Common myeloid progenitor, CD34-positive (primary cell): ENCODE data around the gene USP9Y.
A peak's percentile ranks its signal among the peaks of the same experiment; 100 is the strongest.

Source experiments
- CTCF ChIA-PET: fragments of 350-600 bp; sonication (Branson Sonifier 250); formaldehyde crosslinking; loops from one replicate; lab custom pipeline; 2021; ENCODE audit warnings: antibody characterized with exemption; lab: Charles Lee
- POLR2A ChIA-PET: fragments of 350-600 bp; sonication (Branson Sonifier 250); formaldehyde crosslinking; loops from one replicate; lab custom pipeline; 2021; ENCODE audit warnings: antibody characterized with exemption; lab: Charles Lee
- DNase-seq, 3 donors: peaks; one replicate each; pipeline versions ENCODE4 v3.0.0 to v3.0.0-alpha.2; 2013
- H3K27ac ChIP-seq, 2 experiments: 1 replicate in 1 of 2; 2 replicates in 1 of 2; pipeline ENCODE4 v1.7.0; 2013; ENCODE audit warnings: inconsistent platforms in 2 of 2, low read length in 2 of 2, mild to moderate bottlenecking in 2 of 2, low read depth in 1 of 2, moderate library complexity in 1 of 2; ENCODE audit not compliant: severe bottlenecking in 2 of 2, insufficient read depth in 1 of 2, poor library complexity in 1 of 2
- H3K27me3 ChIP-seq, 5 experiments: replicated peaks in 2 of 5; 1 replicate in 3 of 5; 2 replicates in 2 of 5; pipeline versions ENCODE4 v1.6.1 to v1.7.0; 2013; ENCODE audit warnings: low read length in 4 of 5, mild to moderate bottlenecking in 2 of 5, moderate library complexity in 2 of 5, inconsistent platforms in 1 of 5; ENCODE audit not compliant: insufficient read depth in 5 of 5, control insufficient read depth in 4 of 5
- H3K36me3 ChIP-seq, 4 experiments: 1 replicate in 2 of 4; 2 replicates in 2 of 4; pipeline versions ENCODE4 v1.6.1 to v1.7.0; 2013; ENCODE audit warnings: low read length in 3 of 4, control low read depth in 1 of 4, mild to moderate bottlenecking in 1 of 4; ENCODE audit not compliant: control insufficient read depth in 4 of 4, insufficient read depth in 4 of 4
- H3K4me1 ChIP-seq, 4 experiments: 1 replicate in 3 of 4; 2 replicates in 1 of 4; pipeline versions ENCODE4 v1.6.1 to v1.7.1; 2013; ENCODE audit warnings: low read length in 3 of 4, mild to moderate bottlenecking in 3 of 4, control low read depth in 1 of 4, inconsistent platforms in 1 of 4, moderate library complexity in 1 of 4; ENCODE audit not compliant: control insufficient read depth in 4 of 4, insufficient read depth in 4 of 4; ENCODE audit errors: control extremely low read depth in 1 of 4
- H3K4me3 ChIP-seq, 7 experiments: 1 replicate in 4 of 7; 2 replicates in 3 of 7; pipeline versions ENCODE4 v1.5.1 to v1.7.0; 2013; ENCODE audit warnings: mild to moderate bottlenecking in 7 of 7, low read length in 6 of 7, moderate library complexity in 6 of 7, inconsistent platforms in 2 of 7, low read depth in 2 of 7, control low read depth in 1 of 7; ENCODE audit not compliant: insufficient read depth in 4 of 7, control insufficient read depth in 1 of 7; ENCODE audit errors: extremely low read depth in 1 of 7
- H3K9me3 ChIP-seq, 5 experiments: 1 replicate in 4 of 5; 2 replicates in 1 of 5; pipeline versions ENCODE4 v1.6.1 to v1.7.1; 2013; ENCODE audit warnings: low read length in 4 of 5, mild to moderate bottlenecking in 2 of 5, inconsistent platforms in 1 of 5, low read depth in 1 of 5, moderate library complexity in 1 of 5; ENCODE audit not compliant: control insufficient read depth in 4 of 5, insufficient read depth in 2 of 5; ENCODE audit errors: control extremely low read depth in 1 of 5
- WGBS: methylation state at CpG from one replicate; pipeline ENCODE4 v1.1.5; 2013; ENCODE audit not compliant: insufficient coverage; 5-methylcytosine and 5-hydroxymethylcytosine counted together

The USP9Y gene

DNA sequence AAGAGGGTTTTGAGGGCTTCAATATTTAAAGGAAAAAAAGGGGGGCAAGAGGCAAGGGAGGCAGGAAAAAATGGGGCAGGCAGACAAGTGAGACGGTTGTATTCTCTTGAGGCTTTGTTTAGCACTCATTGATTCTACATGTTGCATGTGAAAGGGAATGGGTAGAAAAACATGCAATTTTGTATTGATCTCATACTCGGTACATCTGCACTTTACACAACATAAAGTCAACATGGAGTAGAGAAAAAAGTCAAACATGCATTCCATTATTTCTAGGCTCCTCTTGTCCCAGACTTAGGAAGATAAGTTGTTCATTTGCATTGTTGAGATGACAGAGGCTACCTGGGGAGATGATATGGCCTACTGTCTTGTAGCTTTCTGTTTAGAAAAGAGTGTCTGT, 166.9 kb downstream of the USP9Y start:
- no peak overlapping the region for H3K4me3 ChIP-seq
- ChIA-PET CTCF (no interaction called here), POLR2A (no interaction called here)
- no peak overlapping the region for H3K27ac ChIP-seq
- no peak for DNase-seq
- no peaks in the 10 kb centered on the region for H3K9me3 ChIP-seq
- WGBS, result no CpG with 5 or more reads among the region's 2 CpGs
- no peaks in the 10 kb centered on the region for H3K27me3 ChIP-seq
- no peaks in the 10 kb centered on the region for H3K4me1 ChIP-seq
- no peaks in the 10 kb centered on the region for H3K36me3 ChIP-seq

DNA sequence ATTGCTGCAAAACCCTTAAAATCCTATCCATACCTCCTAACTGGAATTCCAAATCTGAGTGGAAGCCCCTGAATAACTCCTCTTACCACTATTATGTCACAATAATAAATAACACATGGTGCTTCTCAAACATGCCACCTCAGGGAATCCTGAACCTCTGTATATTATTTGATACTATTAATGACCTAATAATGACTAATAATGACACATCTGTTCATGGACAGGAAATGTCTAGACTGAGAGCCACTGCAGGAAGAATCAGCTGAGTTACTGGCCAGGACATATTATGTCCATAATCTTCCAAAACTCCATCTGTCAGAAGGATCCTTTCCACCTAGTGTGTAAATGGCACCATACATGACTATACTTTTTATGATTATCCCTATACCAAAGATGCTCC, 195.9 kb downstream of the USP9Y start:
- ChIA-PET CTCF (no interaction called here), POLR2A (no interaction called here)
- Histone ChIP-seq H3K36me3 (no peaks in the 10 kb centered on the region), H3K4me1 (no peaks in the 10 kb centered on the region), H3K9me3 (peaks cover 0 to 1% (median 0%) of the 10 kb centered on the region in 5 experiments), H3K27me3 (no peaks in the 10 kb centered on the region), H3K4me3 (no peak overlapping the region), H3K27ac (no peak overlapping the region)
- DNase-seq, result no peak

DNA sequence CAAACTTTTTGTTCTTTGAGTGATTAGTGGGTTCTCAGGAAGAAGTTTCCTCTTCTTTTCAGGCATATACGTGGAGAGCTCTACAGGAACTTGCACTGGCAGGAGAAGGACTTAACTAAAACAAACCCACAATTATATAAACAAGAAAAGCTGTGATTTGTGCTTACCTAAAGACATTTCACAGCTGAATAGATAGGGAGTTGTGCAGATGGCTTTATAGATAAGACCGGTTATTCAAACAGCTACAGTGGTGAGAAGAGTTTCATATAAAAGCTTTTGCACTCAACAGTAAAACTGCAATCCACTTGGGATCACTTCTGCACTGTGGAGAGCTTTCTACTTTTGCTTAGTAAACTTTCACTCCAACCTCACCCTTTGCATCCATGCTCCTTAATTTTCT, 197.6 kb downstream of the USP9Y start:
- Histone ChIP-seq H3K36me3 (no peaks in the 10 kb centered on the region), H3K9me3 (no peaks in the 10 kb centered on the region), H3K4me3 (no peak overlapping the region), H3K27me3 (no peaks in the 10 kb centered on the region), H3K4me1 (no peaks in the 10 kb centered on the region), H3K27ac (no peak overlapping the region)
- ChIA-PET CTCF (no interaction called here), POLR2A (no interaction called here)
- no CpG with 5 or more reads among the region's 2 CpGs for WGBS
- DNase-seq, result no peak

DNA sequence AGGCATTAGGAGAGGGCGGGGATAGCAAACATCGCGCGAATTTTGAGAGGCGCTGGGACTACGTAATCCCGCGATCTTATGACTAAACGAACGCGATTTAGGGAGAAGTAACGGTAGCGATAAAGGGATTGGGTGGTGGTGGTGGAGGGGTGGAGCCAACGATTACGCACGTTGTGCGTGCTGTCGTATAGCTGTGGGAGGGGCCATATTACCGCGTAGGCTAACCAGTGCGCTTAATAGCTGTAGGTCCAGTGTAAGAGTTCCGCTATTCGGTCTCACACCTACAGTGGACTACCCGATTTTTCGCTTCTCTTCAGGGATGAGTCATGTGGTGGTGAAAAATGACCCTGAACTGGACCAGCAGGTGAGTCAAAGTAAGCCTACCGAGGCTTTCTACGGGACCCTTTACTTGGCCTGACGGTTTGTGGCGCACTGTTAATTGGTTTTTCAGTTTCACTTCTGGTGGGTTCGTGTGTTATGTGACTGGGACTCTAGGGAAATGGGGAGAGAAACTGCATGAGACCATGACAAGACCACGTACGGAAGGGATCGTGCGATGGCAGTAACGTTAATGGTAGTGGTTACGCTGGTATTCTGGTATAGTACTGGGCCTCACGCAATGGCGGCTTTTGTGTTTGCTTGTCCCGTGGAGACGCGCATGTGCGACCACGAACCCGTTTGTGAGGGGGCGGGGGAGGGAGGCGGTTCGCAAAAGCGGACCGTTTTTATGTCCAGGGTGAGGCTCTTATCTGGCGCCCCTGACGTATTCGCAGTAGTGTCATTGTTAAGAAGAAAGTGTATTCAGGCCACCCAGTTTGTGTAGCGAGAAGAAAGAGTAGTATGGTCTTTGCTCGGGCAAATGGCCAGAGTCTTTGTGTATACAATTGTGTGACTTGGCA, 203.8 kb downstream of the USP9Y start, which contains the start of gene DDX3Y:
DDX3Y (plus strand) TSS at position 251 of the 899 bp plus-strand sequence; CDS start at position 320, 69 bp downstream.
- Histone ChIP-seq H3K4me3 (peak within 1 kb of the TSS in 3 of 7 experiments; percentile 41 to 93 (median 90)), H3K27me3 (no peaks in the 10 kb centered on the region), H3K36me3 (peaks cover 0 to 13% (median 0%) of the 10 kb centered on the region in 4 experiments), H3K4me1 (peaks cover 0 to 12% (median 0%) of the 10 kb centered on the region in 4 experiments), H3K9me3 (no peaks in the 10 kb centered on the region), H3K27ac (no peak within 1 kb of the TSS)
- CTCF ChIA-PET, result no interaction called here
- WGBS, result no CpG with 5 or more reads among the region's 54 CpGs
- POLR2A ChIA-PET, result no interaction called here
- DNase-seq, result peak in 1 of 3 donors; percentile 95

- DNase-seq, result peak in 1 of 3 donors; percentile 79
- WGBS, result no CpG with 5 or more reads among the region's 19 CpGs
- POLR2A ChIA-PET, result interaction anchor here (1.0 kb wide), 1 partner anchor 18 kb away, joined by 3 read pairs; no protein-coding TSS in a partner anchor
- Histone ChIP-seq H3K36me3 (peaks cover 0 to 19% (median 0%) of the 10 kb centered on the region in 4 experiments), H3K27ac (no peak overlapping the region), H3K4me3 (peak overlapping the region in 3 of 7 experiments; percentile 41 to 93 (median 90)), H3K27me3 (no peaks in the 10 kb centered on the region), H3K4me1 (peaks cover 0 to 12% (median 0%) of the 10 kb centered on the region in 4 experiments), H3K9me3 (no peaks in the 10 kb centered on the region)
- CTCF ChIA-PET, result no interaction called here
Observed at GRCh38 chrY:12905517-12905872, 204.5 kb downstream of the USP9Y start.

DNA sequence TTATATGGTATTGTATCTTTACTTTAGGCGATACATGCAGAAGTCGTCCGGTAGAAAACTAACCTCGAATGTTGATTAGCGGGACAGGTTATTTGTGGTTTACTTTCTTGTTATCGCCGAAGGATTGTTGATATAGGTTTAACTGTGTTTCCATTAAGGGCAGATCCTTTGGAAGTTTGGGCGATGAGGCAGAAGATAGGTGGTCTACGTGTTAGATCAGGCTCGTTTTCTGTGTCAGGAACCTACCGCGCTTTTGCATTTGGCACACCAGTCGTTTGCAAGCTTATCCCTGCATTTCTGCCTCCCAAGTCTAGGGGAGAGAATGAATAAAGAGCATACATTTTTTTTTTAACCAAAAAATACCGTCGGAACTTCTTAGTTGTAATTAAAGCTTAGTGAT, 204.9 kb downstream of the USP9Y start:
- WGBS, result no CpG with 5 or more reads among the region's 15 CpGs
- Histone ChIP-seq H3K9me3 (no peaks in the 10 kb centered on the region), H3K36me3 (peaks cover 0 to 21% (median 0%) of the 10 kb centered on the region in 4 experiments), H3K4me3 (peak overlapping the region in 3 of 7 experiments; percentile 41 to 93 (median 90)), H3K27ac (no peak overlapping the region), H3K27me3 (no peaks in the 10 kb centered on the region), H3K4me1 (peaks cover 0 to 12% (median 0%) of the 10 kb centered on the region in 4 experiments)
- POLR2A ChIA-PET, result interaction anchor here (1.0 kb wide), 1 partner anchor 17 kb away, joined by 3 read pairs; no protein-coding TSS in a partner anchor
- CTCF ChIA-PET, result no interaction called here
- no peak for DNase-seq
